Activated naive CD8-positive, alpha-beta T cell treated with anti-CD3 and anti-CD28 coated beads, Interleukin-2, amount 50 U/mL, for 16 hours (primary cell): Measurements from ENCODE around the gene MTFMT.
A peak's percentile ranks its signal among the peaks of the same experiment; 100 is the strongest.
"Not testable (repeated sequence)": the region's sequence is repeated elsewhere in the genome, so short reads cannot be mapped to it uniquely, and the experiment has no call there.

Source experiments
- DNase-seq: peaks from one replicate; pipeline ENCODE4 v3.0.0-alpha.2; 2020; ENCODE audit warnings: low read depth, low spot score

MTFMT gene

DNA sequence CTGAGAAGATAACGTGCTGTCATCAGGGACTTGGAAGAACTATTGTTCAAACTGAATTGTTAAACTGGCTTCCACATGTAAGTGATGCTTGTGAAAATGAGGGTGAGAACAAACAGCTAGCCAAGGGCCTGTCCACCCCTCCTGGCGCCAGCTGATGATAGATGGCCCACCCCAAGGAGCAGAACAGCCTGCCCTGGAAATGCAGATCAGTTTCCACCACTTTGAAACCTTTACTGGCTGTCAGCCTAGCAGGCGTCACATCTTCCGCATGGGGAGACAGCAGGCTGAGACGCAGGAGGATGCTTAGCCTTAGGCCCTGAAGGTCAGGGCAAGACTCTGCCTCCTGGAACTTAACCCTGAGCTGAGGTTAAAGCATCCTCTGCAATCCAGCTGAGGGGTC is 9.4 kb upstream of the MTFMT start:
- no peak for DNase-seq

DNA sequence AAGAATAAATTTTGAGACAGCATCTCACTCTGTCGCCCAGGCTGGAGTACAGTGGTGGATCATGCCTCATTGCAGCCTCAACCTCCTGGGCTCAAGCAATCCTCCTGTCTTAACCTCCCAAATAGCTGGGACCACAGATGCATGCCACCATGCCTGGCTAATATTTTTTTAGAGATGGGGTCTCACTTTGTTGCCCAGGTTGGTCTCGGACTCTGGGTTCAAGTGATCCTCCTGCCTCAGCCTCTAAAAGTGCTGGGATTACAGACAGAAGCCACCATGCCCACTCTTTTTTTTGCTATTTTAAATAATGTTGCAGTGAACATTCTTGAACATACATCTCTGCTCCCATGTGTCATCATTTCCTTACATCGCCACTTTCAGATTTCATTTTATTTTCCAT is 9.0 kb upstream of the MTFMT start:
- no peak for DNase-seq

DNA sequence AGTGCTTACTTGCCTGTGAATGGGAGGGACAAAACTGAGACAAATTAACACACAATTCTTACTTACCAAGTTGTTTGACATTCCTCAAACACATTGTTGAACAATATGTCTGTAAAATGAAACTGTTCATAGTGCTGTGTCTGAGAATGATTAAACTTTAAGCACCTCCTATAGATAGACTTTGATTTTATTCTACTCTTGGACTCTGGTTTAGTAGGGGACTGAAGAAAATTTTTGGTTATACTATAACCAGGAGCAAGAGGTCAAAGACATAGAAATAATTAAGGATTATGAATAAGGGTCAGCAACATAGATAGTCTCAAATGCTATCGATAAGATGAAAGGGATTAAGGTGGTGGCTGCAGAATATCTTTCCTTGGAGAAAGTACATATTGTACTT is 7.9 kb upstream of the MTFMT start:
- no peak for DNase-seq

DNA sequence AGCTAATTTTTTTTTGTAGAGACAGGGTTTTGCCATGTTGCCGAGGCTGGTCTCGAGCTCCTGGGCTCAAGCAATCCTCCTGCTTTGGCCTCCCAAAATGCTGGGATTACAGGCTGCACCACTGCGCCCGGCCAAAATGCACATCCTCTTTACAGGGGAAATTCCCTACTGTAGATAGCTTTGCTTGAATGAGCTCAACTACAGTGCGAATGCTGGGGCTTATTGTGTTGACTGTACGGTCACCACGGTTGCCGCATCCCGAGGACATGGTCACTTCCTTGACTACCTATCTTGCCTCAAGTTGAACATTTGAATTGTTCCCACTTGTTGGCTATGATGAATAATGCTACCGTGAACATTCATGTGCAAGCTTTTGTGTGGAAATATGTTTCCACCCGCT is 5.3 kb upstream of the MTFMT start:
- no peak for DNase-seq

DNA sequence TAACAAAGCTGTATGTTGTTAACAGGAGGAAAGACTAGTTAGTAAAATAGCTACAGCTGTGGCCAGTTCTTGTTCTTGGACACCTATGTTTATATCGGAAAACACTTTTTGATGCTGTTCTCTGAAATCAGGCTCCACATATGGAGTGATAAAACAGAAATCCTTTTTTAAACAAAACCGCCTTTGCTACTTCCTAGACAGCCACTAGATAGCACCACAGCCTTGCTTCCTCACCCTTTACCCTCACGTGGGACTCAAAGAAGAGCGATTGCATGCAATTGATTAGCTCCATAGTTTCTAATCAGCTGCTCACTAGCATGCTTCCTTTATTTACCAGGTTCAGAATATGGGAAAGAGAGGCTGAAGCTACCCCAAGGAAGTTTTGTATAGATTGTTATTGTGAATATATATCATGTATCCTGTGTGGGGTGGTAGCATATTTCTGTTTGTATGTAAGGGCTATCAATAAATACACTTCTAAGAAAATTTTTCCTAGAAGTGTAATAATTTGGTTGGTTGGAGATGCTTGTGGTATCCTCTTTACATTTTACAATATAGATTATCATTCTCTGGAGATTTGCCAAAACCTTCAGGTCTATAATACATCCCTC is 4.3 kb upstream of the MTFMT start:
- no peak for DNase-seq

DNA sequence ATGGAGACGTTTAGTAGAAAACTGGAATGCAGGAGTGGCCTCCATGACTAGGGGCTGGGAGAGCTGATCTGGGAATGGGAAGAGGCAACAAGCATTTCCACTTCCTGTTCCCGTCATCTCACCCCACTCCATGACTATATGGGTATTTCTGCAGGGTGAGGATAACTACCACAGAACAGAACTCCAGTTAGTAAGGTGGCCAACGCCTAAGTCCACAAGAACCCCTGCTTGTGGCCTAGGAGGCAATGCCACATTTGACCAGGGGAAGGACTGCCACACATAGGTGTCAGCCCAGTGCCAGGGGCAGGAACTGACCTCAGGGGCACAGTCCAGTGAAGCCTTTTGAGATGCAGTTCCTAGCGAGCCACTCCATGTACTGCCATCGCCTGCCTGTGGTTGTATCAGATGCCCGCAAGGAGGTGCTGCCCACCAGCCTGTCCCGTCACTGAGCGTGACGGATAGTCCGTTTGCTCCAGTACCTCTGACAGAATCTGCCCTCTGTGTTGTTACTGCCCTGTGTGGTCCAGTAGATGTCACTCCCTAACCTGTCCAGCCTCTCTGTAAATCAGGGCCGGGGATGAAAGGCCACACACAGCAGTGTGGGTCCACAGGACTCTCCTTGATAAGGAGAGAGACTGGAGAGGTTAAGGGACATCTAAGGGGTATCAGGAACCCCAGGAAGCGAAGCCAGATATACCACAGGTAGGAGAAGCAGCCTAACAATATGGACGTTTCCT is 3.5 kb upstream of the MTFMT start:
- no peak for DNase-seq

DNA sequence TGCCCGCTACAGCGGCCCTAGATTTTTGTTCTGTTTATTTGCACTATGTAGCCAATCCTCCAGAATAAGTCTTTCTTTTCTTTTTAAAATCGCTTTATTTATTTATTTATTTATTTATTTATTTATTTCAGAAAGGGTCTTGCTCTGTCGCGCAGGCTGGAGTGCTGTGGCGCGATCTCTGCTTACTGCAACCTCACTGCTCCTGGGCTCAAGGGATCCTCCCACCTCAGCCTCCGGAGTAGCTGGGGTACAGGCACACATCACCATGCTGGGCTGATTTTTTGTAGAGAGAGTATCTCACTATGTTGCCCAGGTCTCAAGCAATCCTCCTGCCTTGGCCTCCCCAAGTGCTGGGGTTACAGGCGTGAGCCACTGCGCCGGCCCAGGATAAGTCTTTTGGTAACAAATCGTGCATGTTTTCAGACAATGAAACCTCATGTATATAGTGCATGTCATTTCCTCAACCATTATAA is 333 bp upstream of the MTFMT start:
- DNase-seq: no peak

DNA sequence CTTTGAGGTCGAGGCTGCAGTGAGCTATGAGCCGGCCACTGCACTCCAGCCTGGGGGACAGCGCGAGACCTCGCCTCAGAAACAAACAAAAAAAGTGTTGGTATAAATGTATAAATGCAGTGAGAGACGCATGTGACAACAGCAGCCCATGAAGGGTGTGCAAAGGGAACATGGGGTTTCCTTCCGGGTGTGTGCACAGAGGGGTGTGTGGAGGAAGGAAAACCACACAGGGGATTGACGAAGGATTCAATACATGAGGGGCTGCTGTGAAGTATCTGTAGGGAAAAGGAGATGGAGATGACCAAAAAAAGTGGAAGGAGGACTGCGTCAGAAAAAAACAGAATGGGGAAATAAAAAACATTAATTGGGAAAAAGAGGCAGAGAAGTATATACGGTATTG is 1.1 kb downstream of the MTFMT start:
- no peak for DNase-seq

DNA sequence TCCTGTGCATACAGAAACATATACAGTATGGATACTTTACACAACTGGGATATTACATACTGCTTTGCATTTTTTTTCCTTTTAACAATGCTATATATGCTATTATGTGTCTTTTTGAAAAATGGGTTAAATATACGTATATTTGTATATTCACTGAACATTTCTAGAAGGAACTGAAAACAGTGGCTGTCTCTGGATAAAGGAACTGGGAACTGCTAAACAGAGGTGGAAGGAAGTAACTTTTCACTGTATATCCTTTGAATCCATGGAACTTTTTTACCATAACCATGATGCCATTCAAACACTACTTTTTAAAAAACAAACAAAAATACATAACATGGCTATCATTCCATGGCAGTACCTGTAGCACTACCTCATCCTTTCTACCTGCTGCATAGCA is 1.8 kb downstream of the MTFMT start:
- no peak for DNase-seq

DNA sequence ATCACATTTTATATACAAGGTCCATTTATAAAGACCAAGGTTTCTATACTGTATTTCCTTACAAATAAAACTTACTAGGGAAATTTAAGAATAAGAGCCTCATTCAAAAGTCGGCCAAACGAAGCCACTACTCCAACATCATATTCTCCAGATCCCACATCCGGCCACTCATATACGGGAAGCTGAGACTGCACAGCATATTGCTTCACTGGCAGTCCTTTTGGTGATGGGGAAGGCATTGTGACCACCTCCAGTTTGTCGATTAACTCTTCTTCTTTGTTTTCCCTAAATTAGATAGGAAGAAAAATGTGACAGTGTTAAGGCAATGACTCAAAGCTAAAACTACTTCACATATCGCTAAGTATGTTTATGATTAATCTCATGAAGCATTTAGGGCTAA is 2.7 kb downstream of the MTFMT start:
- DNase-seq: no peak

DNA sequence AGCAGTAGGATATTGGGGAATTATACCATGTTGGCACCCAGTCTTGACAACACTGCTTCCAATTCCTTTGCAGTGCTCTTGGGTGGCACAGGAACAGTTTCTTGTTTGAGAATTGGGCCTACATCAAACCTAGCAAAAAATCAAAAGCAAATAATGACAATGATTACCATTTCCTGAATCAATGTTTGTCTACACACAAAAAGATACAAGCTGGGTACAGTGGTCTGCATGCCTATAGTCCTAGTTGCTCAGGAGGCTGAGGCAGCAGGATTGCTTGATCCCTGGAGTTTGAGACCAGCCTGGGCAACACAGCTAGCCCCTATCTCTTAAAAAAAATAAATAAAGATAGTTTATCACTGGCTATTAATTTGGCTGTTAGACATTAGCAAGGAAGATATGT is 8.0 kb downstream of the MTFMT start:
- no peak for DNase-seq

DNA sequence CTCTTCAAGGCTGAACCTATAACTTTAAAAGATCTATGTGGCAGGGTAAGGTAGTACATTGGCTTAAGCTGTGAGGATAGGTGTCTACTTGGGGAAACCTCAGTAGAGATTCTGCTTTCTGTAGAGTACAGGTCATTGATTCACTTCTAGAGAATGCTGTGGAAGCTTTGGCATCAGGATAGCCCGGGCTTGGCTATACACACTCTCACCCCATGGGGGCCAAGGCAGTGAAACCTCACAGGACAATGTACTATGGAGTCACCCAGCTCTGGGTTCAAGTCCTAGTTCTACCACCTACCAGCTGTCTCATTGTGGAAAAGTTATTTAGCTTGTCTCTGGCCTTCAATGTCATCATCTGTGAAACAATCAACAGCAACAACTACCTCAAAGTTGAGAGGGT is 9.0 kb downstream of the MTFMT start:
- DNase-seq: no peak

DNA sequence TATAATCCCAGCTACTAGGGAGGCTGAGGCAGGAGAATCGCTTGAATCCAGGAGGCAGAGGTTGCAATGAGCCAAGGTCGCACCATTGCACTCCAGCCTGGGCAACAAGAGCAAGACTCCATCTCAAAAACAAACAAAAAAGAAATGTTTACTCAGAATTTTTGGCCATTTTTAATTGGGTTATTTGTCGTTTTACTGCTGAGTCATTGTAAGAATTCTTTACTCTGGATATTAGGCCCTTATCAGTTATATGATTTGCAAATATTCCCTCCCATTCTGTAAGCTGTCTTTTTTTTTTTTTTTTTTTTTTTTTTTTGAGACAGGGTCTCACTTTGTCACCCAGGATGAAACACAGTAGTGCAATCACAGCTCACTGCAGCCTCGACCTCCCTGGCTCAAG is 18.2 kb downstream of the MTFMT start:
- DNase-seq: not testable (repeated sequence)

DNA sequence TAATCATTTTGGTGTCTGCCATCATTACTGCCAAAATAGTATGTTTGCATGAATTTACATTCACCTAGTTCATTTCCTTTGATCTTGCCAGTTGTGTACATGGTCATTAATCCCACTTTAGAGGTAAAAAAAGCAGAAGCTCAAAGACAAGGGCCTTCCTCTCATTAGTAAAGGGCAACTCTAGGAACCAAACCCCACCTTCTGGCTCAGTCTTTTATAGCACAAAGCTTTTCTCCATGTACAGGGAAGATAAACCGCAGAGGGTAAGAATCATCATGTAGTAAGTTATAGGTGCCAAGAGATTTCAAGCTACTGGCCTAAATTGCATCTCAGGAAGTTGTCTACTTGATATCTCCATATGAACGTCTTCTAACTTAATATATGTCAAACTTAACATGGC is 20.5 kb downstream of the MTFMT start:
- no peak for DNase-seq

DNA sequence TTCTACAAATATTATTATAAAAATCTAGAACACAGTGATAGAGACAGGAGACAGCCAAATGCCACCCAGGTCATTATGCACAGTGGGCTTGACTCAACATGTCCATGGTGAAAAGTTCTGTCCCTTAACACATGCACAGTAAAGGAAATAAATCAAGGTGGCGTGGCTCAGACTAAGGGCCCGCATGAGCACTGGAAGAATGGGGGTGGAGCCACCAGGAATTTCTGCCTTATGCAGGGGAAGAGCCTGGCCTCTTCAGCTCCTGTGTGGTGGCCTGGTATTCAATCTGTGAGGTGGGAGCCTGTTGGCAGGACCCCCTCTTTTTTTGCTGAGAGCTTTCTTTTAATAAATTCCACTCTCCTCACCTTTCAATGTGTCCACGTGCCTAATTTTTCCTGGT is 22.6 kb downstream of the MTFMT start:
- no peak for DNase-seq

DNA sequence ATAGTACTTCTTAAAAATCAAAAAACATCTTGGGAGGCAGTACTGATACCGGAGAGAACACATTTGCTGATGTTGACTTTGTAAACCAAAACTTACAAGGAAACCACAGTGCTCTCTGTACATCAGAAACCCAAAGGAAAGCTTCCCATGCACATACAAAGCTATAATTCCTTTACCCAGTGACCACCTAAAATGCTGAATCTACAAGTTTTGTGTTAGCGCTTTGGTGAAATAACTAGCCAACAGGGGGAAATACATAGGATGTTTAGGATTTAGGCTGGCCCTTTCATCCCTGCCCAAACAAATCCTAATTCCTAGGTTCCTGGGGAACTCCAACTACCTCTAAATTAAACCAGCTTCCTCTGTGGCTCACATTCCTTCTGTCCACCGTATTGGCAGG is 24.4 kb downstream of the MTFMT start:
- DNase-seq: no peak

DNA sequence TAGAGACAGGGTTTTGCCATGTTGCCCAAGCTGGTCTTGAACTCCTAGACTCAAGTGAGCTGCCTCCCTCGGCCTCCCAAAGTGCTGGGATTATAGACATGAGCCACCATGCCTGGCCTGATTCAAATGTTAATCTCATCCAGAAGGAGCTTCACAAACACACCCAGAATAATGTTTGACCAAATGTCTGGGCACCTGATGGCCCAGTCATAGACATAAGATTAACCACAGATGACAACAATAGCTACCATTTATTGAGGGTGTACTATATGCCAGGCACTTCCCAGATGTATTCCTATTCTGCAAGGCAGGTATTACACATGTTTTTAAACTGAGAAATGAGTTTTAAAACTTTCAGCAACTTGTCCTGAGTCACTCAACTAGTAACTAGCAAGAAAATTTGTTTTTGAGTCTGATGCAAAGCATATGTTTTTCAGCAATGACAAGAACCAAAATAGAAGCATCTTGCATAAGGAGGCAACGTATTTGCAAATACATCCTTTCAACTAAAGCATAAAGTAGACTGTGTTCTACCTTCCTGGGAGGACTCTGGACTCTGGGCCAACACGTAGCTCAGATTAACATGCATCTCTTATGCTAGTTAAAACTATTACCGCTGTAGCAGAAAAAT is 31.6 kb downstream of the MTFMT start:
- no peak for DNase-seq

DNA sequence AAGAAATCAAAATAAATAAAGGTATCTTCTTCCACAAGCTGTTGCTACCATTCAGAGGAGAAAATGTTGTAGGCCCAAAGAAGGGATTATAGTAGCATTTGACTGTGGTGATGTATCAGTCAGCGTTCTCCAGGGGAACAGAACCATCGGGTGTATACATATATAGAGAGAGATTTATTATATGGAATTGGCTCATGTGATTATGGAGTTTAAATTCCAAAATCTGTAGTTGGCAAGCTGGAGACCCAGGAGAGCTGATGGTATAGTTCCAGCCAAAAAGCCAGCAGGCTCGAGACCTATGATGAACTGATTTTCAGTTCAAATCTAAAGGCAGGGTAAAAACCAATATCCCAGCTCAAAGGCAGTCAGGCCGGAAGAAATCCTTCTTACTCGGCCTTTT is 32.4 kb downstream of the MTFMT start:
- DNase-seq: no peak

DNA sequence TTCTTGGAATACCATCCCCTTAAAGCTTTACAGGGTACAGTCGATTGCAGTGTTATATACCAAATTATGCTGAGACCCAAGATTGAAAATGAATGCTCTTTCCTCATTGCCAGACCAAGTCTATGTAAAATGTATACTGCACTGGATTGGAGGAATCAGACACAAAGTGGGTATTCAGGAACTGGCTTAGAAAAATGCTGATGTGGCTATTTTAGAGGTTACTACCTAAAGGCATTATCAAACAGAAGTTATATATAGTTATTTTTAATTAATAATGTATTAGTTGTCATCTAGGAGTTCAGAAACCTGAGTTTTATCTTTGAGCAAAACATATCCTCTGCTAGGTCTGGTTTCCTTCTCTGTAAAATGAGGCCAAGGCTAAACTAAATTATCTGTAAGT is 36.1 kb downstream of the MTFMT start:
- DNase-seq: no peak

DNA sequence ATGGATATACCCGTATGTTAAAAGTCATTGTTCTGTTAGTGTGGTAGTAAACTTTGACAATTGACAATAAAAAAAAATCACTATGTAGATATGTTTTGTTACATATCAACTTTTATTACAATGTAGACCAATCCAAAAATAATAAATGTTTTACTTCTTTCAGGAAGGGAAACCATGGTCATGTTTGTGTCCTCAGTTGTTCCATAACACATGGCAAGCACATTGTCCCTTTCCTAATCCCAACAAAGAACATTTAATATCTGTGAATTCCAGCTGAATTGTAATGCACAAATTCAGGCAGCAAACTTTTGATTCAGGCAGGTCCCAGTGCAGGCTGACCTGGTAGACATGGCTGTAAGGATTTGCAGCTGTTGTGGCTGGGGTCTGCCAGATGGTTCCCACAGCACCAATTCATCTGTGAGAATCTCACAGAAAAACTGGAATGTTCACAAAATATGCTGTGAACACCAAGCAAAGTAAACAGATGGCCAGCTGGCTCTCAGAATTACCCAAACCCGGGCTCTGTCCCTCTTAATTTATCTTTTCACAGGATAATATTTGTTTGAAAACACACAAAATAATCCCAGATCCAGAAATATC is 37.8 kb downstream of the MTFMT start:
- DNase-seq: no peak

DNA sequence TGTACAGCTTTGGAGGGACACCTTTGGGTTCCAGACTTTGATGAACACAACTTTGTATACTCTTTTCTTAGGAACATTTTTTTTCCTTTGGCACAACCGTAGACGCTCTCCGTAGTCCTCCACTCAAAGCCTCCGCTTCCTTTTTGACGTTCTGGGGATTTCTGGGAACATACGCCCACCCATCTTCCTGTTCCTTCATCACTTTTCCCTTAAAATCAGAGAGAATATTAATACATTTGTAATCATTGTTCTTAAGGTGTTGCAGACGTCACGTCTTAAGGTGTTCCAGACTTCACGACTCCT is 39.3 kb downstream of the MTFMT start:
- DNase-seq: no peak

DNA sequence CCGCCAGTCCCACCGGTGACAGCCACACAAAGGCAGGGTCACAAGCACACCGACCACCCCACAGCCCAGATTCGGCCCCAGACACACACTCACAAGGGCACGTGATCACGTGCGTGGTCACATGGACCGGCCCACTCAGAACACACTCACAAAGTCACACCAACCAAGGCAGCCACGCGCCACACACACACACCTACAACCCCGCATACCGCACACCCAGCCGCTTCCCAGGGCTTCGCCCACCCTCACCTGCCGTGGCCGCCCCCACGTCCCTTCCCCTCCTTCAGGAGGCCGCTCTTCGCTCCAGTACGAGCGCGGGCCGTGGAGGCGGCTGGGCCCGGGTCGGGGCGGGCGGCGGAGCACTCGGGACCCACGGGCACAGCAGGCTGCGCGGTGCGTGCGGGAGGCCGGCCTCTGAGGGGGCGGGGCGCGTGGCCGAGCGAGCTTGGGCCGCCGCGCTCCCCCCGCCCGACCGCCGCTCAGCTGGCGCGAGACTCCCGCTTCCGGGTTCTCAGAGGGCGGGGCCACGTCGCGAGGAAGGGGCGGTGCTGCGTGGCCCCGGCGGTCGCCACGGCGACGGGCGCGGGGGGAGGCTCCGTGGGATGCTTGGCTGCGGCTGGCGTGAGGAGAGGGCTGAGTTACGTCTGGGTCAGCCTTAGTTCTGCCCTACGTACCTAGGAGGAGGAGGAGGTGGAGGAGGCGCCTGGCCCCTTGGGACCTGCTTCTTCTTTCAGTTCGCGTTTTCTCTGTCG is 39.8 kb downstream of the MTFMT start, which contains the start of gene SPG21:
SPG21 (minus strand) TSS at position 499 of the 752 bp plus-strand sequence. CDS start 6,345 bp downstream, outside the sequence.
- peak; percentile 75 for DNase-seq
